ENCODE measurements around the gene PRDM1. TPM values are rescaled to one million over a fixed set of nuclear protein-coding genes. Genes with fewer than 3 reads are reported as not detected.

PRDM1 gene
- total and polyA plus RNA-seq, 2 of the 13 experiments (the other 11 are each of a cell fraction or from before 2014, with no cell fraction given): 0.13 TPM; not detected in 1

GRCh38 chr6:106076139-106076538 lies 10.0 kb upstream of the PRDM1 start:
- H3K4me1 ChIP-seq (ENCODE audit: insufficient read depth, low read length): no peaks in the 10 kb centered on the region
- no peak overlapping the region for H3K4me3 ChIP-seq (replicated peaks in 1 of 3; ENCODE audit: insufficient read depth in 1 of 3, low read depth in 2 of 3, low read length in 3 of 3)
- H4K20me1 ChIP-seq (ENCODE audit: insufficient read depth, low read length): no peaks in the 10 kb centered on the region
- H3K36me3 ChIP-seq (replicated peaks in 1 of 2; ENCODE audit: control insufficient read depth in 1 of 2, insufficient read depth in 2 of 2, low read length in 2 of 2): no peaks in the 10 kb centered on the region
- 0% methylated on average over 3 of the region's 3 CpGs for WGBS (ENCODE audit: low lambda C conversion rate)
- H3K9me3 ChIP-seq (ENCODE audit: low read length): no peaks in the 10 kb centered on the region
- H3K4me2 ChIP-seq (ENCODE audit: low read depth, low read length): no peak overlapping the region
- H3K27me3 ChIP-seq (ENCODE audit: control insufficient read depth in 1 of 2, insufficient read depth in 2 of 2, low read length in 2 of 2): peaks cover 0 to 12% of the 10 kb centered on the region in 2 experiments; a peak in 2 of 5 replicates
- H3K27ac ChIP-seq (ENCODE audit: extremely low read length, insufficient read depth, low read length): no peak overlapping the region
- no peak overlapping the region for H3K9ac ChIP-seq (ENCODE audit: insufficient read depth, low read depth, low read length)
- no peak for ATAC-seq
- BruUV-seq (replicated peaks): no TSS peak
- ChIA-PET CTCF (ENCODE audit: low intra/inter-chr PET ratio, low total read pairs) (no interaction called here), POLR2A (no interaction called here)
- peak; percentile 65; the same call in 1 of the 2 replicates for TF ChIP-seq MAFF (IDR thresholded peaks at IDR 0.05; ENCODE audit: low read depth, low read length)
- peak; percentile 32 to 74 for TF ChIP-seq MAFK (conservative IDR thresholded peaks at IDR 0.05 in 1 of 2, IDR thresholded peaks at IDR 0.05 in 1 of 2; ENCODE audit: low read length in 2 of 2)
- TF ChIP-seq ZNF318 (CRISPR knock-in tag; IDR thresholded peaks at IDR 0.05): no peak
- in situ Hi-C loops (cut with HindIII; ENCODE audit: extremely low pct_ligation_motif_present, low pct_unique_long_range_greater_than_20kb): no loop called here
- no peak for FAIRE-seq
- DNase-seq (ENCODE audit: low spot score): no peak
- no peaks in the 10 kb centered on the region for H3K79me2 ChIP-seq (ENCODE audit: insufficient read depth, low read length)
- intact Hi-C loops (cut with micrococcal nuclease; ENCODE audit: unreplicated experiment): no loop called here
- H2AFZ ChIP-seq (ENCODE audit: low read length): no peak overlapping the region
